ENCODE measurements around the gene NAA25. TPM values are rescaled to one million over a fixed set of nuclear protein-coding genes. Genes with fewer than 3 reads are reported as not detected.

NAA25 gene
- total and polyA plus RNA-seq, 9 donors: 5.7 to 36.9 (median 23.6) TPM

GRCh38 chr12:112025808-112026375, 82.7 kb downstream of the NAA25 start:
- Histone ChIP-seq H3K27me3 (no peaks in the 10 kb centered on the region), H3K27ac (no peak overlapping the region), H3K36me3 (no peaks in the 10 kb centered on the region), H3K4me3 (no peak overlapping the region), H3K4me1 (ENCODE audit: insufficient read depth) (no peaks in the 10 kb centered on the region), H3K9me3 (no peaks in the 10 kb centered on the region)
- intact Hi-C loops (cut with DNase I): no loop called here
- no peak for DNase-seq
- TF ChIP-seq, protein P1, sequence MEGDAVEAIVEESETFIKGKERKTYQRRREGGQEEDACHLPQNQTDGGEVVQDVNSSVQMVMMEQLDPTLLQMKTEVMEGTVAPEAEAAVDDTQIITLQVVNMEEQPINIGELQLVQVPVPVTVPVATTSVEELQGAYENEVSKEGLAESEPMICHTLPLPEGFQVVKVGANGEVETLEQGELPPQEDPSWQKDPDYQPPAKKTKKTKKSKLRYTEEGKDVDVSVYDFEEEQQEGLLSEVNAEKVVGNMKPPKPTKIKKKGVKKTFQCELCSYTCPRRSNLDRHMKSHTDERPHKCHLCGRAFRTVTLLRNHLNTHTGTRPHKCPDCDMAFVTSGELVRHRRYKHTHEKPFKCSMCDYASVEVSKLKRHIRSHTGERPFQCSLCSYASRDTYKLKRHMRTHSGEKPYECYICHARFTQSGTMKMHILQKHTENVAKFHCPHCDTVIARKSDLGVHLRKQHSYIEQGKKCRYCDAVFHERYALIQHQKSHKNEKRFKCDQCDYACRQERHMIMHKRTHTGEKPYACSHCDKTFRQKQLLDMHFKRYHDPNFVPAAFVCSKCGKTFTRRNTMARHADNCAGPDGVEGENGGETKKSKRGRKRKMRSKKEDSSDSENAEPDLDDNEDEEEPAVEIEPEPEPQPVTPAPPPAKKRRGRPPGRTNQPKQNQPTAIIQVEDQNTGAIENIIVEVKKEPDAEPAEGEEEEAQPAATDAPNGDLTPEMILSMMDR (IDR thresholded peaks at IDR 0.05): no peak
- TF ChIP-seq POLR2A (IDR thresholded peaks at IDR 0.05) (no peak), EP300 (IDR thresholded peaks at IDR 0.05) (no peak)
- WGBS, 3 donors: 78 to 83% (median 82%) methylated on average over 4 of the region's 4 CpGs

GRCh38 chr12:112023759-112024396, 84.7 kb downstream of the NAA25 start:
- H3K4me3 ChIP-seq: no peak overlapping the region
- no peak for DNase-seq
- H3K9me3 ChIP-seq: no peaks in the 10 kb centered on the region
- no peaks in the 10 kb centered on the region for H3K4me1 ChIP-seq (ENCODE audit: insufficient read depth)
- no peaks in the 10 kb centered on the region for H3K36me3 ChIP-seq
- no peaks in the 10 kb centered on the region for H3K27me3 ChIP-seq
- intact Hi-C loops (cut with DNase I): no loop called here
- WGBS, 3 donors: 81 to 82% (median 82%) methylated on average over 4 of the region's 4 CpGs
- H3K27ac ChIP-seq: no peak overlapping the region
- TF ChIP-seq POLR2A (IDR thresholded peaks at IDR 0.05) (no peak), EP300 (IDR thresholded peaks at IDR 0.05) (no peak)
- TF ChIP-seq, protein P1 (IDR thresholded peaks at IDR 0.05): no peak

- H3K27me3 ChIP-seq: no peaks in the 10 kb centered on the region
- H3K36me3 ChIP-seq: no peaks in the 10 kb centered on the region
- no peaks in the 10 kb centered on the region for H3K9me3 ChIP-seq
- WGBS, 3 donors: 81 to 88% (median 84%) methylated on average over 11 of the region's 11 CpGs
- H3K27ac ChIP-seq: no peak overlapping the region
- no peak overlapping the region for H3K4me3 ChIP-seq
- no peak for DNase-seq
- intact Hi-C loops (cut with DNase I): no loop called here
- no peaks in the 10 kb centered on the region for H3K4me1 ChIP-seq (ENCODE audit: insufficient read depth)
- TF ChIP-seq, protein P1 (IDR thresholded peaks at IDR 0.05): no peak
- no peak for TF ChIP-seq EP300 (IDR thresholded peaks at IDR 0.05)
- TF ChIP-seq POLR2A (IDR thresholded peaks at IDR 0.05): no peak
Measured at GRCh38 chr12:112022241-112023016, 86.2 kb downstream of the NAA25 start.

DNA sequence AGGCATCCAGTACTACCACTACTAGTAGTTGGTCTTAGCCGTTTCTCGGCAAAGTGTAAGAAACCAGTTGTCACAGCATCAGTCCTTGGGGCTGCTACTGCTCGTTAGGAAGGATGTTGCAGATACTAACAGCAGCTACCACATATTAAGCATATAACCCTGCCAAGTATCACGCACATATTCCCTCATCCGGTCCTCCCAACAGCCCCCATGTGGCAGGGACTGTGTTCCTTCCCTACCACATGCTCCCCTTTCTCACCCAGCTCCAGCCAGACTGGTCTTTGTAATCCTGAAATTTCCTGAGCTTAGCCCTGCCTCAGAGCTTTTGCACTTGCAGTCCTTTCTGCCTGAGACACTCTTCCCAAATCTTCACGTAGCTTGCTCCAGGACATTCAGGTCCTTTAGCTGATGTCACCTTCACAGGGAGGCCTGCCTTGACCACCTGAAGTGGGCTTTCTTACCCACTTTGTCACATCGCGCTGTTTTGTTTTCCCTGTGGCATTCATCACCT, 87.6 kb downstream of the NAA25 start:
- Histone ChIP-seq H3K27me3 (no peaks in the 10 kb centered on the region), H3K36me3 (no peaks in the 10 kb centered on the region), H3K9me3 (no peaks in the 10 kb centered on the region), H3K27ac (no peak overlapping the region), H3K4me1 (ENCODE audit: insufficient read depth) (no peaks in the 10 kb centered on the region), H3K4me3 (no peak overlapping the region)
- WGBS, 3 donors: 87 to 89% (median 88%) methylated on average over 8 of the region's 8 CpGs
- no peak for DNase-seq
- no peak for TF ChIP-seq EP300 (IDR thresholded peaks at IDR 0.05)
- TF ChIP-seq, protein P1 (IDR thresholded peaks at IDR 0.05): no peak
- TF ChIP-seq POLR2A (IDR thresholded peaks at IDR 0.05): no peak
- intact Hi-C loops (cut with DNase I): no loop called here

Measured in ovary (tissue), 9 donors.